GM23338 (cell line): ENCODE results near the gene CCDC134. TPM values are rescaled to one million over a fixed set of nuclear protein-coding genes. Genes with fewer than 3 reads are reported as not detected.

ENCODE experiments used
- ATAC-seq: fragments of 200-7000 bp; cut with Tn5 transposase; 3 replicates; pipeline ENCODE4 v1.9.1; 2020
- DNase-seq: peaks from one replicate; pipeline ENCODE4 v3.0.0-alpha.2; 2015; ENCODE audit warnings: low spot score
- H2AFZ ChIP-seq: fragments of 200-600 bp; sonication (generic); 2 replicates; pipeline ENCODE4 v1.8.0; 2016; ENCODE audit warnings: antibody characterized with exemption, mild to moderate bottlenecking, moderate library complexity
- H3F3A ChIP-seq: fragments of 200-600 bp; sonication (generic); replicated peaks from 2 replicates; pipeline ENCODE4 v1.8.0; 2017; ENCODE audit warnings: antibody characterized with exemption, mixed run types, low read depth
- H3K27ac ChIP-seq: fragments of 200-600 bp; sonication (generic); 2 replicates; pipeline ENCODE4 v1.6.1; 2016; ENCODE audit warnings: low read depth
- H3K27me3 ChIP-seq: fragments of 200-600 bp; sonication (generic); 2 replicates; pipeline ENCODE4 v1.8.0; 2016; ENCODE audit warnings: mild to moderate bottlenecking, mixed run types, moderate library complexity; ENCODE audit not compliant: insufficient read depth
- H3K36me3 ChIP-seq: fragments of 200-600 bp; sonication (generic); 2 replicates; pipeline ENCODE4 v1.8.0; 2016; ENCODE audit warnings: mild to moderate bottlenecking; ENCODE audit not compliant: insufficient read depth
- H3K4me1 ChIP-seq: fragments of 200-600 bp; sonication (generic); 2 replicates; pipeline ENCODE4 v1.8.0; 2016; ENCODE audit warnings: mild to moderate bottlenecking, moderate library complexity; ENCODE audit not compliant: insufficient read depth
- H3K4me2 ChIP-seq: fragments of 200-600 bp; sonication (generic); 2 replicates; pipeline ENCODE4 v1.7.1; 2017; ENCODE audit warnings: mixed run types
- H3K4me3 ChIP-seq: fragments of 200-600 bp; sonication (generic); 2 replicates; pipeline ENCODE4 v1.6.1; 2016; ENCODE audit warnings: mixed run types
- H3K79me2 ChIP-seq: fragments of 200-600 bp; sonication (generic); replicated peaks from 2 replicates; pipeline ENCODE4 v1.8.0; 2017; ENCODE audit warnings: mild to moderate bottlenecking; ENCODE audit not compliant: insufficient read depth
- H3K9me2 ChIP-seq: fragments of 200-600 bp; sonication (generic); 2 replicates; pipeline ENCODE4 v1.8.0; 2017; ENCODE audit not compliant: insufficient read depth
- H4K20me1 ChIP-seq: fragments of 200-600 bp; sonication (generic); replicated peaks from 2 replicates; pipeline ENCODE4 v1.8.0; 2017; ENCODE audit warnings: mild to moderate bottlenecking; ENCODE audit not compliant: insufficient read depth
- H3K27ac Mint-ChIP-seq: 2 replicates; pipeline ENCODE4 v1.8.0; 2020; ENCODE audit warnings: inconsistent platforms, mild to moderate bottlenecking, moderate library complexity, mixed read lengths
- H3K27me3 Mint-ChIP-seq: 3 replicates; pipeline ENCODE4 v1.8.0; 2022; ENCODE audit warnings: low read depth, mild to moderate bottlenecking, moderate library complexity, mixed read lengths, inconsistent platforms; ENCODE audit not compliant: insufficient read depth, poor library complexity
- H3K36me3 Mint-ChIP-seq: 3 replicates; pipeline ENCODE4 v1.8.0; 2021; ENCODE audit warnings: low read depth, mild to moderate bottlenecking, inconsistent platforms, moderate library complexity, mixed read lengths
- H3K4me1 Mint-ChIP-seq: 3 replicates; pipeline ENCODE4 v1.8.0; 2020; ENCODE audit warnings: mild to moderate bottlenecking, inconsistent platforms, mixed read lengths
- H3K4me3 Mint-ChIP-seq: 3 replicates; pipeline ENCODE4 v1.8.0; 2021; ENCODE audit warnings: moderate library complexity, mild to moderate bottlenecking, inconsistent platforms, mixed read lengths
- H3K9me3 Mint-ChIP-seq: 3 replicates; pipeline ENCODE4 v1.8.0; 2020; ENCODE audit warnings: moderate library complexity, mild to moderate bottlenecking, inconsistent platforms, mixed read lengths
- EZH2phosphoT487 ChIP-seq: fragments of 200-600 bp; sonication (generic); IDR thresholded peaks from one replicate; pipeline ENCODE4 v1.8.1; 2018; ENCODE audit warnings: antibody characterized with exemption; ENCODE audit not compliant: unreplicated experiment
- JUNB ChIP-seq: IDR thresholded peaks from one replicate; pipeline ENCODE4 v1.6.1; 2016; ENCODE audit warnings: antibody characterized with exemption; ENCODE audit not compliant: unreplicated experiment
- NANOG ChIP-seq: IDR thresholded peaks from 2 replicates; pipeline ENCODE4 v1.6.1; 2016; ENCODE audit warnings: antibody characterized with exemption, borderline replicate concordance
- POLR2AphosphoS5 ChIP-seq: IDR thresholded peaks from 2 replicates; pipeline ENCODE4 v1.6.1; 2016; ENCODE audit warnings: antibody characterized with exemption, low read depth
- STAT1 ChIP-seq: IDR thresholded peaks from one replicate; pipeline ENCODE4 v1.6.1; 2016; ENCODE audit warnings: antibody characterized with exemption; ENCODE audit not compliant: unreplicated experiment
- ZNF114 ChIP-seq: fragments of 250-450 bp; sonication (Bioruptor Pico); IDR thresholded peaks from 2 replicates; pipeline ENCODE4 v1.5.0; 2020; ENCODE audit warnings: mild to moderate bottlenecking, moderate library complexity
- ZNF331 ChIP-seq: fragments of 250-450 bp; sonication (Bioruptor Pico); IDR thresholded peaks from 2 replicates; pipeline ENCODE4 v1.5.0; 2020; ENCODE audit warnings: low read depth, mild to moderate bottlenecking, moderate library complexity
- polyA plus RNA-seq: library from polyadenylated mRNA; unstranded; fragments of >200 nt; fragmentation: Nextera tagmentation; extraction: Ambion mirVana; gene quantifications from 2 replicates; pipeline ENCODE4 v1.2.1, GENCODE V29; 2016
- total RNA-seq: library from RNA; depleted of rRNA; stranded (reverse); fragments of >200 nt; shearing (Covaris generic); gene quantifications from 2 replicates; pipeline ENCODE4 v1.2.3, GENCODE V29; 2014
- TF ChIP-seq, protein P1 (sequence below): fragments of 250-450 bp; sonication (Bioruptor Pico); IDR thresholded peaks from 2 replicates; pipeline ENCODE4 v1.5.0; 2020; ENCODE audit warnings: mild to moderate bottlenecking, moderate library complexity

CCDC134 gene
- total and polyA plus RNA-seq, 2 experiments from 2014 or later = 2.7 to 24.5 TPM

DNA sequence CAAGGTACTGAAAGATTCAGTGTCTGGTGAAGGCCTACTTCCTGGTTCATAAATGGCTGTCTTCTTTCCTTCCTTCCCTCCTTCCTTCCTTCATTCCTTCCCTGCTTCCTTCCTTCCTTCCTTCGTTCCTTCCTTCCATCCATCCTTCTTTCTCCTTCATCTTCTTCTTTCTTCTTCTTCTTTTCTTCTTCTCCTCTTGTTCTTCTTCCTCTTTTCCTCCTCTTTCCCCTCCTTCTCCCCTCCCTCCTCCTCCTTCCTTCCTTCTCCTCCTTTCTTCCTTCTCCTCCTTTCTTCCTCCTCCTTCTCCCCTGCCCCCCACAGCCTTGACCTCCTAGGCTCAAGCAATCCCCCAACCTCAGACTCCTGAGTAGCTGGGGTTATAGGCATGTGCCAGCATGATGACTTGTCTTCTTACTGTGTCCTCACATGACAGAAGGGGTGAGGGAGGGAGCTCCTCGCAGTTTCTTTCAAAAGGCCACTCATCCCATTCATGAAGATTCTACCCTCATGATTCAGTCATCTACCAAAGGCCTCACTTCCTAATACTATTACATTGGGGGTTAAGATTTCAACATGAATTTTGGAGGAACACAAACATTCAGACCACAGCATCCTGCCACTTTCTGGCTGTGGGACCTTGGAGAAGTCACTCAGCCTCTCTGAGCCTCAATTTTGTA, 22.6 kb upstream of the CCDC134 start:
- H3K27me3 Mint-ChIP-seq = peaks cover 7% of the 10 kb centered on the region
- H3K79me2 ChIP-seq = no peaks in the 10 kb centered on the region

DNA sequence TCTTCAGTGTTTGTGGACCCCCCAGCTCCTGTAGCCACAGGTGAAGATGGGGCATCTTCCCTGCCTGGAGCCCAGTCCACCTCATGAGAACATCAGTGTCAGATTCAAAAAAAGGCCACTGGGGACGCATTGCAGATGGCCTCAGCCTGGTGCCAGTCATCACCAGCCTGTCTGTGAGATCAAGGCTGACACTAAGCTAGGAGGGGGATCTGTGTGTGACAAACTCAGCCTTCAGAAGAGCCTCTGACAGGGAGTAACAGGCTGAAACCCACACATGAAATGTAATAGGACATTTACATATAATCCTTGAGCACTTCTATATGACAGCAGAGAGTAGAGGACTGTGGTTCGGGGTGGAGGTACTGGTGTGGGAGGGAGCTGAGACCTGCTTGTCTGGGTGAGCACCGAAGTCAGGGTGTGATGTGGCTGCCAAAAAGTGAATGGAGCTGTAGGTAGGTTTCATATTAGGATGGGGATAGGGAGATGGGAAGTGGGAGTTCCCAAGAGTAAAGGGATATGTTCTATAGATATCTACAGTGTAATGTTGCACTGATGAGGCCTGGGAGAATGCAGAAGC, 20.5 kb upstream of the CCDC134 start:
- no peaks in the 10 kb centered on the region for H3K36me3 Mint-ChIP-seq
- no peak overlapping the region for H3K4me3 Mint-ChIP-seq
- Histone ChIP-seq H3K9me2 (no peaks in the 10 kb centered on the region), H3K27ac (no peak overlapping the region), H3K36me3 (no peaks in the 10 kb centered on the region), H3K79me2 (no peaks in the 10 kb centered on the region), H4K20me1 (no peaks in the 10 kb centered on the region), H3F3A (no peaks in the 10 kb centered on the region), H3K27me3 (no peaks in the 10 kb centered on the region), H3K4me1 (no peaks in the 10 kb centered on the region; the same call in 1 of the 2 replicates), H3K4me2 (no peak overlapping the region), H3K4me3 (no peak overlapping the region), H2AFZ (no peak overlapping the region)
- no peaks in the 10 kb centered on the region; the same call in 2 of the 3 replicates for H3K4me1 Mint-ChIP-seq
- no peaks in the 10 kb centered on the region for H3K9me3 Mint-ChIP-seq
- no peak overlapping the region for H3K27ac Mint-ChIP-seq
- H3K27me3 Mint-ChIP-seq = peaks cover 6% of the 10 kb centered on the region
- no peak for ATAC-seq
- no peak for DNase-seq
- TF ChIP-seq POLR2AphosphoS5 = no peak

More for the DNA sequence above, 22.6 kb upstream of the CCDC134 start:
- no peaks in the 10 kb centered on the region for H3F3A ChIP-seq
- Mint-ChIP-seq H3K4me1 (no peaks in the 10 kb centered on the region; the same call in 2 of the 3 replicates), H3K9me3 (no peaks in the 10 kb centered on the region), H3K27ac (no peak overlapping the region), H3K4me3 (no peak overlapping the region), H3K36me3 (no peaks in the 10 kb centered on the region)
- no peaks in the 10 kb centered on the region for H3K36me3 ChIP-seq
- H2AFZ ChIP-seq = no peak overlapping the region
- no peak overlapping the region for H3K27ac ChIP-seq
- DNase-seq (no peak), ATAC-seq (no peak)
- no peaks in the 10 kb centered on the region for H4K20me1 ChIP-seq
- TF ChIP-seq JUNB = no peak
- no peak for TF ChIP-seq POLR2AphosphoS5
- no peak for TF ChIP-seq NANOG
- TF ChIP-seq ZNF114 (CRISPR knock-in tag) = no peak
- TF ChIP-seq STAT1 = no peak
- H3K9me2 ChIP-seq = no peaks in the 10 kb centered on the region
- no peaks in the 10 kb centered on the region; the same call in 1 of the 2 replicates for H3K4me1 ChIP-seq
- no peak overlapping the region for H3K4me3 ChIP-seq
- H3K27me3 ChIP-seq = no peaks in the 10 kb centered on the region
- H3K4me2 ChIP-seq = no peak overlapping the region

DNA sequence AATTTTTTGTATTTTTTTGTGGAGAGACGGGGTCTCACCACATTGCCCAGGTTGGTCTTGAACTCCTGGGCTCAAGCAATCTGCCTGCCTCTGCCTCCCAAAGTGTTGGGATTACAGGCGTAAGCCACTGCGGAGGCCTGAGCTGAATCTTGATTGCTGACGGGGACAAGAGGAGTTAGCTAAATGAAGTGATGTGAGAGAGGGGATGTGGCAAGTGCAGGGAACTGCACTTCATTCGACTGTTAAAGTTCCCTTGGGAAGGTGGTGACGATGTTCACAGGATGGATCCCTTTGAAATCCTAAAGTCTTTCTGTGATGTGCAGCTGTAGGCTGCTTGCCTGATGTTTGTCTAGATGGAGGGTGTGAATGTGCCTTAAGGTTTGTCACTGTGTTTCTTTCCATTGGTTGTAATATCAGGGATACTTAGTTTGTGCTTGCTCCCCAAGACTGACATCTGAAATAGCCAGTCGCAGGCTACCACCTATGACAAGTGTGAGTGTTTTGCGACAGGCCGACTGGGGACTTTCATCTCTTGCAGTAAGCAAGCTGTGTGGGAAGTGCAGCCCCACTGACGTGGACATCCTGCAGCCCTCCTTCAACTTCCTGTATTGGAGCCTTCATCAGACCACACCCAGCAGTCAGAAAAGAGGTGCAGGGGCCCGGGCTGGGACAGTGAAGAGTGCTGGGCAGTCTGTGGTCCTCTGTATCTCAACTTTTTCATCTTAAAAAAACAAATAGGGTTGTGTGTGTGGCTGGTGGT, 19.6 kb upstream of the CCDC134 start:
- H3F3A ChIP-seq = no peaks in the 10 kb centered on the region
- H3K4me2 ChIP-seq = no peak overlapping the region
- H2AFZ ChIP-seq = peak overlapping the region; percentile 8; the same call in 1 of the 2 replicates
- H3K4me1 ChIP-seq = no peaks in the 10 kb centered on the region; the same call in 1 of the 2 replicates
- peak; percentile 72 for ATAC-seq
- no peaks in the 10 kb centered on the region for H3K36me3 Mint-ChIP-seq
- H3K4me3 Mint-ChIP-seq = no peak overlapping the region; the same call in 2 of the 3 replicates
- no peak overlapping the region for H3K4me3 ChIP-seq
- no peaks in the 10 kb centered on the region for H3K9me2 ChIP-seq
- no peaks in the 10 kb centered on the region for H3K9me3 Mint-ChIP-seq
- H3K4me1 Mint-ChIP-seq = no peaks in the 10 kb centered on the region; the same call in 2 of the 3 replicates
- H3K79me2 ChIP-seq = no peaks in the 10 kb centered on the region
- H3K27ac Mint-ChIP-seq = no peak overlapping the region
- no peaks in the 10 kb centered on the region for H4K20me1 ChIP-seq
- no peak overlapping the region for H3K27ac ChIP-seq
- DNase-seq = peak; percentile 38
- H3K27me3 ChIP-seq = no peaks in the 10 kb centered on the region
- H3K36me3 ChIP-seq = no peaks in the 10 kb centered on the region
- peaks cover 6% of the 10 kb centered on the region for H3K27me3 Mint-ChIP-seq
- TF ChIP-seq NANOG (no peak), EZH2phosphoT487 (no peak), JUNB (no peak), ZNF331 (CRISPR knock-in tag) (no peak), POLR2AphosphoS5 (no peak)
- TF ChIP-seq, protein P1, sequence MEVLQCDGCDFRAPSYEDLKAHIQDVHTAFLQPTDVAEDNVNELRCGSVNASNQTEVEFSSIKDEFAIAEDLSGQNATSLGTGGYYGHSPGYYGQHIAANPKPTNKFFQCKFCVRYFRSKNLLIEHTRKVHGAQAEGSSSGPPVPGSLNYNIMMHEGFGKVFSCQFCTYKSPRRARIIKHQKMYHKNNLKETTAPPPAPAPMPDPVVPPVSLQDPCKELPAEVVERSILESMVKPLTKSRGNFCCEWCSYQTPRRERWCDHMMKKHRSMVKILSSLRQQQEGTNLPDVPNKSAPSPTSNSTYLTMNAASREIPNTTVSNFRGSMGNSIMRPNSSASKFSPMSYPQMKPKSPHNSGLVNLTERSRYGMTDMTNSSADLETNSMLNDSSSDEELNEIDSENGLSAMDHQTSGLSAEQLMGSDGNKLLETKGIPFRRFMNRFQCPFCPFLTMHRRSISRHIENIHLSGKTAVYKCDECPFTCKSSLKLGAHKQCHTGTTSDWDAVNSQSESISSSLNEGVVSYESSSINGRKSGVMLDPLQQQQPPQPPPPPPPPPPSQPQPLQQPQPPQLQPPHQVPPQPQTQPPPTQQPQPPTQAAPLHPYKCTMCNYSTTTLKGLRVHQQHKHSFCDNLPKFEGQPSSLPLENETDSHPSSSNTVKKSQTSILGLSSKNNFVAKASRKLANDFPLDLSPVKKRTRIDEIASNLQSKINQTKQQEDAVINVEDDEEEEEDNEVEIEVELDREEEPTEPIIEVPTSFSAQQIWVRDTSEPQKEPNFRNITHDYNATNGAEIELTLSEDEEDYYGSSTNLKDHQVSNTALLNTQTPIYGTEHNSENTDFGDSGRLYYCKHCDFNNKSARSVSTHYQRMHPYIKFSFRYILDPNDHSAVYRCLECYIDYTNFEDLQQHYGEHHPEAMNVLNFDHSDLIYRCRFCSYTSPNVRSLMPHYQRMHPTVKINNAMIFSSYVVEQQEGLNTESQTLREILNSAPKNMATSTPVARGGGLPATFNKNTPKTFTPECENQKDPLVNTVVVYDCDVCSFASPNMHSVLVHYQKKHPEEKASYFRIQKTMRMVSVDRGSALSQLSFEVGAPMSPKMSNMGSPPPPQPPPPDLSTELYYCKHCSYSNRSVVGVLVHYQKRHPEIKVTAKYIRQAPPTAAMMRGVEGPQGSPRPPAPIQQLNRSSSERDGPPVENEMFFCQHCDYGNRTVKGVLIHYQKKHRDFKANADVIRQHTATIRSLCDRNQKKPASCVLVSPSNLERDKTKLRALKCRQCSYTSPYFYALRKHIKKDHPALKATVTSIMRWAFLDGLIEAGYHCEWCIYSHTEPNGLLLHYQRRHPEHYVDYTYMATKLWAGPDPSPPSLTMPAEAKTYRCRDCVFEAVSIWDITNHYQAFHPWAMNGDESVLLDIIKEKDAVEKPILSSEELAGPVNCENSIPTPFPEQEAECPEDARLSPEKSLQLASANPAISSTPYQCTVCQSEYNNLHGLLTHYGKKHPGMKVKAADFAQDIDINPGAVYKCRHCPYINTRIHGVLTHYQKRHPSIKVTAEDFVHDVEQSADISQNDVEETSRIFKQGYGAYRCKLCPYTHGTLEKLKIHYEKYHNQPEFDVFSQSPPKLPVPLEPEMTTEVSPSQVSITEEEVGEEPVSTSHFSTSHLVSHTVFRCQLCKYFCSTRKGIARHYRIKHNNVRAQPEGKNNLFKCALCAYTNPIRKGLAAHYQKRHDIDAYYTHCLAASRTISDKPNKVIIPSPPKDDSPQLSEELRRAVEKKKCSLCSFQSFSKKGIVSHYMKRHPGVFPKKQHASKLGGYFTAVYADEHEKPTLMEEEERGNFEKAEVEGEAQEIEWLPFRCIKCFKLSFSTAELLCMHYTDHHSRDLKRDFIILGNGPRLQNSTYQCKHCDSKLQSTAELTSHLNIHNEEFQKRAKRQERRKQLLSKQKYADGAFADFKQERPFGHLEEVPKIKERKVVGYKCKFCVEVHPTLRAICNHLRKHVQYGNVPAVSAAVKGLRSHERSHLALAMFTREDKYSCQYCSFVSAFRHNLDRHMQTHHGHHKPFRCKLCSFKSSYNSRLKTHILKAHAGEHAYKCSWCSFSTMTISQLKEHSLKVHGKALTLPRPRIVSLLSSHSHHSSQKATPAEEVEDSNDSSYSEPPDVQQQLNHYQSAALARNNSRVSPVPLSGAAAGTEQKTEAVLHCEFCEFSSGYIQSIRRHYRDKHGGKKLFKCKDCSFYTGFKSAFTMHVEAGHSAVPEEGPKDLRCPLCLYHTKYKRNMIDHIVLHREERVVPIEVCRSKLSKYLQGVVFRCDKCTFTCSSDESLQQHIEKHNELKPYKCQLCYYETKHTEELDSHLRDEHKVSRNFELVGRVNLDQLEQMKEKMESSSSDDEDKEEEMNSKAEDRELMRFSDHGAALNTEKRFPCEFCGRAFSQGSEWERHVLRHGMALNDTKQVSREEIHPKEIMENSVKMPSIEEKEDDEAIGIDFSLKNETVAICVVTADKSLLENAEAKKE (CRISPR knock-in tag) = no peak
